ENCODE measurements around the gene IQGAP3. TPM values are rescaled to one million over a fixed set of nuclear protein-coding genes. Genes with fewer than 3 reads are reported as not detected.

The IQGAP3 gene
- total and polyA plus RNA-seq, 2 donors (not counting 1 experiment from before 2014, with no cell fraction given): 0.07 to 0.12 TPM

- intact Hi-C loops (cut with micrococcal nuclease): loop anchor here (1.0 to 5.0 kb wide), 3 partner anchors 23 to 293 kb away; no protein-coding TSS in a partner anchor
- H3K9ac ChIP-seq (ENCODE audit: low read length): no peak overlapping the region
- H2AFZ ChIP-seq (ENCODE audit: insufficient read depth, low read depth, low read length, poor library complexity, severe bottlenecking): no peak overlapping the region
- DNase-seq: no peak
- no peak for ATAC-seq (ENCODE audit: low read depth)
- no peak overlapping the region for H3K27ac ChIP-seq (ENCODE audit: low read length in 2 of 2)
- peaks cover 32% of the 10 kb centered on the region for H3K4me1 Mint-ChIP-seq
- WGBS (ENCODE audit: insufficient coverage): 78% methylated on average over 7 of the region's 11 CpGs
- H3K36me3 ChIP-seq (replicated peaks in 1 of 2; ENCODE audit: control extremely low read depth in 1 of 2, control insufficient read depth in 1 of 2, extremely low read depth in 1 of 2, insufficient read depth in 2 of 2, low read length in 1 of 2): peaks cover 0 to 11% of the 10 kb centered on the region in 2 experiments
- peaks cover 26 to 36% of the 10 kb centered on the region in 2 donors for H3K4me1 ChIP-seq (ENCODE audit: control insufficient read depth in 2 of 2, insufficient read depth in 2 of 2, low read length in 2 of 2)
- H3K9me3 Mint-ChIP-seq (ENCODE audit: insufficient read depth): no peaks in the 10 kb centered on the region
- H3K27me3 ChIP-seq (replicated peaks in 1 of 4; ENCODE audit: control extremely low read depth in 1 of 4, control insufficient read depth in 3 of 4, insufficient read depth in 4 of 4, low read length in 3 of 4): no peaks in the 10 kb centered on the region
- H3K4me3 Mint-ChIP-seq: no peak overlapping the region
- H3K27me3 Mint-ChIP-seq: no peaks in the 10 kb centered on the region
- peaks cover 40% of the 10 kb centered on the region for H3K79me2 ChIP-seq (ENCODE audit: control insufficient read depth, insufficient read depth, low read length)
- ChIA-PET POLR2A (no interaction called here), CTCF (interaction anchor here (1.2 to 6.9 kb wide), 8 partner anchors 15 to 93 kb away, joined by 3 to 52 read pairs (median 4); partner anchors contain the start of gene MEF2D)
- H3K4me2 ChIP-seq (replicated peaks; ENCODE audit: low read depth, low read length, poor library complexity, severe bottlenecking): no peak overlapping the region
- H3K27ac Mint-ChIP-seq: no peak overlapping the region
- no peaks in the 10 kb centered on the region for H4K20me1 ChIP-seq (ENCODE audit: control insufficient read depth, insufficient read depth, low read length, poor library complexity, severe bottlenecking)
- no peak overlapping the region for H3K4me3 ChIP-seq (ENCODE audit: control extremely low read depth in 1 of 5, extremely low read depth in 1 of 5, insufficient read depth in 1 of 5, low read depth in 2 of 5, low read length in 4 of 5)
- TF ChIP-seq EZH2 (IDR thresholded peaks at IDR 0.05; ENCODE audit: borderline replicate concordance, insufficient read depth, low read depth, low read length, poor library complexity, severe bottlenecking) (no peak), CTCF (IDR thresholded peaks at IDR 0.05) (no peak)
- no peaks in the 10 kb centered on the region for H3K9me3 ChIP-seq (ENCODE audit: control extremely low read depth in 1 of 3, control insufficient read depth in 2 of 3, insufficient read depth in 1 of 3, low read length in 2 of 3)
Measured at GRCh38 chr1:156584813-156585212, 12.4 kb upstream of the IQGAP3 start.

- TF ChIP-seq EZH2 (IDR thresholded peaks at IDR 0.05; ENCODE audit: borderline replicate concordance, insufficient read depth, low read depth, low read length, poor library complexity, severe bottlenecking) (no peak), CTCF (IDR thresholded peaks at IDR 0.05) (peak; percentile 94)
- Histone ChIP-seq H3K4me2 (replicated peaks; ENCODE audit: low read depth, low read length, poor library complexity, severe bottlenecking) (peak overlapping the region; percentile 89), H3K4me1 (ENCODE audit: control insufficient read depth in 2 of 2, insufficient read depth in 2 of 2, low read length in 2 of 2) (peaks cover 26 to 36% of the 10 kb centered on the region in 2 donors), H3K9ac (ENCODE audit: low read length) (no peak overlapping the region), H3K27me3 (replicated peaks in 1 of 4; ENCODE audit: control extremely low read depth in 1 of 4, control insufficient read depth in 3 of 4, insufficient read depth in 4 of 4, low read length in 3 of 4) (no peaks in the 10 kb centered on the region), H4K20me1 (ENCODE audit: control insufficient read depth, insufficient read depth, low read length, poor library complexity, severe bottlenecking) (no peaks in the 10 kb centered on the region), H3K36me3 (replicated peaks in 1 of 2; ENCODE audit: control extremely low read depth in 1 of 2, control insufficient read depth in 1 of 2, extremely low read depth in 1 of 2, insufficient read depth in 2 of 2, low read length in 1 of 2) (peaks cover 0 to 11% of the 10 kb centered on the region in 2 experiments), H3K9me3 (ENCODE audit: control extremely low read depth in 1 of 3, control insufficient read depth in 2 of 3, insufficient read depth in 1 of 3, low read length in 2 of 3) (no peaks in the 10 kb centered on the region), H3K79me2 (ENCODE audit: control insufficient read depth, insufficient read depth, low read length) (peaks cover 40% of the 10 kb centered on the region), H2AFZ (ENCODE audit: insufficient read depth, low read depth, low read length, poor library complexity, severe bottlenecking) (peak overlapping the region; percentile 14), H3K27ac (ENCODE audit: low read length in 2 of 2) (peak overlapping the region; percentile 88 to 94), H3K4me3 (ENCODE audit: control extremely low read depth in 1 of 5, extremely low read depth in 1 of 5, insufficient read depth in 1 of 5, low read depth in 2 of 5, low read length in 4 of 5) (peak overlapping the region in 1 of 5 experiments; percentile 64)
- ChIA-PET POLR2A (interaction anchor here (2.5 kb wide), 1 partner anchor 83 kb away, joined by 19 read pairs; the partner anchor contains the start of gene MEF2D), CTCF (interaction anchor here (1.5 to 6.9 kb wide), 3 partner anchors 25 to 103 kb away, joined by 3 to 52 read pairs (median 48); no protein-coding TSS in a partner anchor)
- Mint-ChIP-seq H3K4me1 (peaks cover 32% of the 10 kb centered on the region), H3K9me3 (ENCODE audit: insufficient read depth) (no peaks in the 10 kb centered on the region), H3K27ac (peak overlapping the region; percentile 76), H3K27me3 (no peaks in the 10 kb centered on the region), H3K4me3 (peak overlapping the region; percentile 15)
- DNase-seq (peak; percentile 88), ATAC-seq (ENCODE audit: low read depth) (peak; percentile 60)
- WGBS (ENCODE audit: insufficient coverage): 57% methylated on average over 12 of the region's 20 CpGs
- intact Hi-C loops (cut with micrococcal nuclease): loop anchor here (1.0 to 5.0 kb wide), 4 partner anchors 24 to 292 kb away; no protein-coding TSS in a partner anchor
Measured at GRCh38 chr1:156583821-156584622, 11.7 kb upstream of the IQGAP3 start.
